GM19452 (cell line): ENCODE measurements around the gene ERAP2.

Experiments
- ATAC-seq: cut with Tn5 transposase; IDR thresholded peaks from one replicate; pipeline ENCODE4 v1.9.1; 2021; ENCODE audit not compliant: unreplicated experiment

Gene ERAP2

DNA sequence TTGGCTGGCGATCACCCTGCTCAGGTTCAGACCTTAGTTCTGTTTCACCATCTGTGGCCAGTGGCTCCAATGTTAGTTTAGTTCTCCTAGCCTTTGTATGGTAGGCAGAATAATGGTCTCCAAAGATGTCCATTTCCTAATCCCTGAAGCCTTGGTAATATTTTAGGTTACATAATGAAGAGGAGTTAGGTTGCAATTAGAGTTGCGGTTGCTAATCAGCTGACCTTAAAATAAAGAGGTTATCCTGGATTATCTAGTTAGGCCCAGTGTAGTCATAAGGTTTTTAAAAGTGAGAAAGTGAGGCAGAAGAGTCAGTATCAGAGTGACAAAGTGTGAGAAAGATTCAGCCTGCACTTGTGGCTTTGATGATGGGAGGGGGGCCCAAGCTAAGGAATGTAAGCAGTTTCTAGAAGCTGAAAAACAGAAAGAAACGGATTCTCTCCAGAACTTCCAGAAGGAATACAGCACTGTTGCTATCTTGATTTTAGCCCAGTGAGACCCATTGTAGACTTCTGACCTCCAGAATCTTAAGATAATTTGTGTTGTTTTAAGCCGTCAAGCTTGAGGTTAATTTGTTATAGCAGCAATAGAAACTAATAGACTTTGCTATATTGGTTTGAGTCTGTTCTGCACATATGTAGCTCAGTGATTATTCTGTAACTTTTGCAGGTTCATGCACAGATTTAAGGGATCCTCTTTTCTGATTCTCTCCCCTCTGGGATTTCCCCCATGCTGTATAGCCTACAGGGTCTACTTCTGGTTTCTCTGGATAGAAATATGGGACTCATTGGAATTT is 81.2 kb downstream of the ERAP2 start:
- ATAC-seq: peak; percentile 46

DNA sequence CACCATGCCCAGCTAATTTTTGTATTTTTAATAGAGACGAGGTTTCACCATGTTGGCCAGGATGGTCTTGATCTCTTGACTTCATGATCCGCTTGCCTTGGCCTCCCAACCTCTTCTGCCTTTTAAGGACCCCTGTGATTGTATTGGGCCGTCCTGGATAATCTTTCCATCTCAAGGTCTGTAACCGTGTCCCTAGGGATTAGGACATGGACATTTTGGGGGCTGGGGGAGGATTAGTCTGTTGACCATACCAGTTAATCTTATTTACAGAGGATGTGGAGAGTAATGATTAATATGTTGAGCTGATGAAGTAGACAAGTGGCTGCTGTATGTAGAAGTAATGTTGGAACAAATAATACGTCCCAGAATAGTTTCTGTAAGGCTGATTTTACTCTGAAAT is 82.7 kb downstream of the ERAP2 start:
- ATAC-seq: no peak

DNA sequence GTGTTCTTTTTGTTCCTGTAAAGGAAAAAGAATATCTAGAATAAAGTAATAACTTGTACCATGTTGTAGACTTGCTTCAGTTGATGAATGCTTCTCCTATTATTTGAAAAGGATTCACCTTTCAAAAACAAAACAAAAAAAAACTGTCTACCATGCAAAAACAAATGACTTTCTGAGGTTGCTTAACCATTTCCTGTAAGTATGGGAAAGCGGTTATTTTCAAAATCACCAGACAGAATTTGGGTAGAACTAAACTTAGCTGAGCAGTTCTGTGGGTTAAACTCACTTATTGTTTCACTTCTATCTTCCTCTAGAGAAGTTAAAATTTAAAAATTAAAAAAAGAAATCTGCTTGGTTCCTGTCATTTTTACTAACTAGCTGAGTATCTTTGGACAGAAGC is 84.8 kb downstream of the ERAP2 start:
- peak; percentile 50 for ATAC-seq

DNA sequence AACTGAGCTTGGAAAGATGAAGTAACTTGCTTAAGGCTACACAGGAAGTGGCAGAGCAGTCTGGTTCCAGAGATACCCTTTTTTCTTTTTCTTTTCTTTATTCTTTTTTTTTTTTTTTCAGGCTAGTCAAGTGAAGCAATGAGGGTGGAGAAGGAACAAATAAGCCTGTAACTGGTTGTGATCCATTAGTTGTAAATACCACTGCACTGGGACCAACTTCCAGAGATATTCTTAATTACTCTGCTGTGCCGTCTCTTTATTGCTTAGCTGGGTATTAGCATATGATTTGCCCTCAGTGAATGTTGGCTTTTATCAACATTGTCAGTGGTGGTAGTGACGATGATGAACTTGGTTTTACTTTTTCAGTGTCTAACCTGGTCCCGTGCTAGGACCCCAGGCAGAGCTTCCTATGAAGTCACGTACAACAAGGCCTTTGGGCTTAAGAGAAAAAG is 86.3 kb downstream of the ERAP2 start:
- ATAC-seq: no peak

DNA sequence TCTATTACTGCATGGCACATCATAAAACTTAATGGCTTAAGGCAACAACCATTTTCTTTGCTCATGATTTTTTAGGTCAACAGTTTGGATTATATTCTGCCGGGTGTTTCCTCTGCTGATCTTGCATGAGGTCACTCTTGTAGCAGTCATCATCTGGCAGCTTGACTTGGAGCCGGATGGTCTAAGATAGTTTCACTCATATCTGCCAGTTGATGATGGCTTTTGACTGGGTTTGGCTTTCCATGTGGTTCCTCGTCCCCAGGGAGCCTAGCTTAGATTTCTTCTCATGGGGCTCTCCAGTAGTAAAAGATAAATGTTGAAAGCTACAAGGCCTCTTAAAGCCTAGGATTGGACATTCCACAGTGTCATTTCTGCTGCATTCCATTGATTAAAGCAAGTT is 87.0 kb downstream of the ERAP2 start:
- ATAC-seq: peak; percentile 47

DNA sequence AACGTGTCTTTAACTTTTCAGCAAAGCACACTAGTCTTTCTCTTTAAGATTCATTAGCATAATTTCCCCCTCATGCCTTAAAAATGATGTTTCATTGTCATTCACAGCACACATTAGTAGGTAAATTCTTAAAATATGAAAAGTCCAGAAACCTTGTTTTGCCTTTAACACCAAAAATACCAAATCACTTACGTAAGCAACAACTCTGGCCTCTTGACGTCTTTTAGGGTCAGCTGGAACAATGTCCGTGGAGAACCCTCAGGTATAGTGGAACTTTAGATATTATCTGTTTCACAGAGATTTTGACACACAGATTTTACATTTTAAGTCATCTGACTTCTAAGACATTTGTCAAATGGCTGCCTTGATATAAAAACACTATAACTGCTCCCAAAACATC is 90.5 kb downstream of the ERAP2 start:
- ATAC-seq: no peak

DNA sequence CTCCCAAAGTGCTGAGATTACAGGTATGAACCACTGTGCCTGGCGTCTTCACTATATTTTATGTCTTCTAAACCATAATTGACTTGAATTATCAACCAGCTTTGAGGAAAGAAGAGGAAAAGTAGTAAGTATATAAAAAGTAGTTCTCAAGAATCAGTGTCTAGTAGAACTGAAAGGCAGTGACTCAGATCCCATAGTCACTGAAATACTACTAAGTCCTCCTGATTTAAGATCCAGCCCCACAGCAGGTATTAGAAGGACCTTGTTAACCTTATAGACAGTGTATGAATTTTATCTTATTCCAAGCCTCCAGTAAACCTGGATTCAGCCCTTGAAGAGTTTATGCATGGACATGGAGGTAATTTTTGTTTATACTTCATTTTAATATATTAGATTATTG is 91.1 kb downstream of the ERAP2 start:
- no peak for ATAC-seq

DNA sequence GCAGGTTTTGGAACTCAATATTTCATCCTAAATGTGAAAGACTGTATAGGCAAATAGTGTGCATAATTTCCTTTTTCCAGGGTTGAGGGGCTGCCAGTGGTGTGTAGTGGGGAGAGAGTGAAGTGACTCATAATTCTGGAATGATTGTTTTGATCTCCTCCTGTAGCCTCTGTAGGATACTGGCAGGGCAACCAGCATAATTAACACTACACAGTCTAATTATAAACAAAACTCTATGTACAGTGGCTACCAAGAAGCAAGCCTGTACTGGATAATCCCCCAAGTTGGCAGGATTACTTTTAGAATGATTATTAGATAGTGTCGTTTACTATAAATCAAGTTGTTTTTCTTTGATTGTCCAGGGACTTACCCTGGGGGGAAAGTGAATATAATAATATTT is 91.8 kb downstream of the ERAP2 start:
- no peak for ATAC-seq

DNA sequence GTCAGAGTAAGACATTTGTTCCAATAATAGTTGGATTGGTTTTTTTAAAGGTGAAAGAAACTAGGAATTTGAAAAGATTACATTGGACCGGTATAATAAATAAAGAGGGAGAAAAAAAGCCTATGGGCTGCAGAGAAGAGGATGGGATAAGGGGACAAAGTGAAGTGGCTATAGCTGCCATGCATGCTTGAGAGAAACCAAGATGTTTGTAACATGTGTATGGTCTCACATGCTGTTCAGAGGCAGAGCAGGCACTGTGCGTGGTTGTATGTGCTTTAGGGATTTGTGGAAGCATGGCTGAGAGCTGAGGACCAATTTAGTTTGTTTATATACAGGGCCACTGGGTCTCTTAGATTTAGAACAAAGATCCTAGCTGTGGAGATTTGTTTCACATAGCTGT is 92.3 kb downstream of the ERAP2 start:
- no peak for ATAC-seq
